Adipocyte (in vitro differentiated cells): ENCODE results near the gene PER2.
"Not testable (repeated sequence)": the region's sequence is repeated elsewhere in the genome, so short reads cannot be mapped to it uniquely, and the experiment has no call there.

Experiments used
- DNase-seq: peaks from one replicate; pipeline ENCODE4 v3.0.0-alpha.2; 2015; ENCODE audit warnings: low read depth
- H3K27me3 ChIP-seq: replicated peaks from 2 replicates; pipeline ENCODE4 v1.7.0; 2013; ENCODE audit warnings: mild to moderate bottlenecking, low read length, moderate library complexity; ENCODE audit not compliant: control insufficient read depth, insufficient read depth
- H3K36me3 ChIP-seq: 2 replicates; pipeline ENCODE4 v1.7.0; 2013; ENCODE audit warnings: low read length, mild to moderate bottlenecking, moderate library complexity; ENCODE audit not compliant: control insufficient read depth, insufficient read depth, severe bottlenecking
- H3K4me1 ChIP-seq: 2 replicates; pipeline ENCODE4 v1.7.0; 2013; ENCODE audit warnings: mild to moderate bottlenecking, low read length, moderate library complexity; ENCODE audit not compliant: control insufficient read depth, insufficient read depth
- H3K4me3 ChIP-seq: 2 replicates; pipeline ENCODE4 v1.7.0; 2013; ENCODE audit warnings: mild to moderate bottlenecking, low read length, moderate library complexity
- H3K9ac ChIP-seq: 2 replicates; pipeline ENCODE4 v1.7.0; 2013; ENCODE audit warnings: mild to moderate bottlenecking, low read length, moderate library complexity
- H3K9me3 ChIP-seq: 2 replicates; pipeline ENCODE4 v1.7.0; 2013; ENCODE audit warnings: mild to moderate bottlenecking, low read length, moderate library complexity; ENCODE audit not compliant: control insufficient read depth

Gene PER2

GRCh38 chr2:238271686-238272085 lies 16.7 kb downstream of the PER2 start:
- not testable (repeated sequence) for H3K9ac ChIP-seq, H3K9me3 ChIP-seq, H3K4me1 ChIP-seq, H3K4me3 ChIP-seq, H3K27me3 ChIP-seq, DNase-seq
- H3K36me3 ChIP-seq, result peaks cover 45% of the 10 kb centered on the region

DNA sequence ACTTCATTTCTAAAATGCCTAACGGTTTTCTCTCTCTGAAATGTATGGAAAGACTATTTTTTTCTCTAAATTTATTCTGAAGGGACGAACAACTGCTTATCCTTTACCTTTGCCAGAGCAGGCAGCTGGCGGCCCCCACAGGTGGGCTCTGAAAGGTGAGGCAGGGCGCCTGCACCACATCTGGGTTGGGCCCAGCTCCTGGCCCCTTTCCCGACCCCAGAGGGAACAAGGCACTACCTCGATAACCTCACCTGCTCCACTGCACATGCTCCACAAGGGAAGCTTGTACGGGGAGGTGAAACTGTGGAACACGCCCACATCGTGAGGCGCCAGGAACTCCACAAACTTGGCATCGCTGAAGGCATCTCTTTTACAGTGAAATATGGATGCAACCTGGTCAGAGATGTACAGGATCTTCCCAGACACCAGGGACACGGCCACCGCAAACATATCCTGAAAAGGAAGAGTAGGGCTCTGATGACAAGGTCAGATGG lies 17.3 kb downstream of the PER2 start:
- Histone ChIP-seq H3K27me3 (no peaks in the 10 kb centered on the region), H3K36me3 (peaks cover 39% of the 10 kb centered on the region), H3K4me1 (no peaks in the 10 kb centered on the region), H3K4me3 (no peak overlapping the region), H3K9me3 (no peaks in the 10 kb centered on the region), H3K9ac (no peak overlapping the region)
- DNase-seq, result no peak

DNA sequence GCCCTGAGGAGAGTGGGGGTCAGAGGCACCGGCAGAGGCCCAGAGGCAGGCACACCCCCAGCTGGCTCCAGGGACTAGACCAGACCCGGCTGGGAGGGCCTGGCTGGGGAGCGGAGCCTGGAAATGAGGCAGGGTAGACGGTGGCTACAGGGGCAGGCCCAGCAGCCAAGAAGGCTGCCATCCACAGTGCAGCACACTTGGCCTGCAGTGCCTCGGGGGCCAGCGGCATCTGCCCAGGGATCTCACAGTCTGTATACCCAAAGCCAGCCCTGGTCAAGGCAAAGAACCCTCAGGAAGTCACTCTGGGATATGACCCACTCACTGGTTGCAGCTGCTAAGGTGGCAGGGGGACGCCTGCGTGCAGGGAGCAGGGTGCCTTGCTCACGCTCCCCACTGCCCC lies 17.8 kb downstream of the PER2 start:
- no peak overlapping the region for H3K9ac ChIP-seq
- no peak overlapping the region for H3K4me3 ChIP-seq
- peaks cover 35% of the 10 kb centered on the region for H3K36me3 ChIP-seq
- H3K4me1 ChIP-seq, result no peaks in the 10 kb centered on the region
- no peaks in the 10 kb centered on the region for H3K9me3 ChIP-seq
- no peak for DNase-seq
- H3K27me3 ChIP-seq, result no peaks in the 10 kb centered on the region

DNA sequence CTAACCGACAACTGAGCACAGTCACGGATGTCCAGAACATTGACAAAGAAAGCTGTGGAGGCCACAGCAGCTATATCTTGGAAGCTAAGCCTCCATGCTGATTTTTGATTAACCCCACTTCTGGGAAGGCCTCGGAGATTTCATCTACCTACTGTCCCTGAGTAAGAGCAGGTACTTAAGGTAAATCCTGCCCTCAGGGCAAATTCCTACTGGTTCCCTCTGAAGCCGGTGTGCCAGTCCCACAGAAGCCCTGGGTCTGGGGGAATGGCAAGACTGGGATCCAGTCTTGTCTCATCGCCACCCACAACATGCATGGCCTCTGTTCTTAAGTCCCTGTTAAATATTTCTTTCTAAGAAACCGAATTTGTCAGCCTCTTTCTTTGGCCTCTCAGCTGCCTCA lies 18.7 kb downstream of the PER2 start:
- H3K36me3 ChIP-seq, result peaks cover 26% of the 10 kb centered on the region
- H3K27me3 ChIP-seq, result no peaks in the 10 kb centered on the region
- H3K9me3 ChIP-seq, result no peaks in the 10 kb centered on the region
- H3K9ac ChIP-seq, result no peak overlapping the region
- H3K4me3 ChIP-seq, result no peak overlapping the region
- H3K4me1 ChIP-seq, result no peaks in the 10 kb centered on the region
- DNase-seq, result no peak

- Histone ChIP-seq H3K4me3 (no peak overlapping the region), H3K9me3 (no peaks in the 10 kb centered on the region), H3K9ac (no peak overlapping the region), H3K36me3 (peaks cover 25% of the 10 kb centered on the region), H3K27me3 (no peaks in the 10 kb centered on the region), H3K4me1 (peaks cover 3% of the 10 kb centered on the region)
- no peak for DNase-seq
Measured at GRCh38 chr2:238267884-238268680, 20.3 kb downstream of the PER2 start.

- no peak for DNase-seq
- Histone ChIP-seq H3K4me1 (peaks cover 9% of the 10 kb centered on the region), H3K4me3 (no peak overlapping the region), H3K27me3 (no peaks in the 10 kb centered on the region), H3K9me3 (no peaks in the 10 kb centered on the region), H3K36me3 (peaks cover 18% of the 10 kb centered on the region), H3K9ac (no peak overlapping the region)
Measured at GRCh38 chr2:238267341-238267710, 21.1 kb downstream of the PER2 start.

DNA sequence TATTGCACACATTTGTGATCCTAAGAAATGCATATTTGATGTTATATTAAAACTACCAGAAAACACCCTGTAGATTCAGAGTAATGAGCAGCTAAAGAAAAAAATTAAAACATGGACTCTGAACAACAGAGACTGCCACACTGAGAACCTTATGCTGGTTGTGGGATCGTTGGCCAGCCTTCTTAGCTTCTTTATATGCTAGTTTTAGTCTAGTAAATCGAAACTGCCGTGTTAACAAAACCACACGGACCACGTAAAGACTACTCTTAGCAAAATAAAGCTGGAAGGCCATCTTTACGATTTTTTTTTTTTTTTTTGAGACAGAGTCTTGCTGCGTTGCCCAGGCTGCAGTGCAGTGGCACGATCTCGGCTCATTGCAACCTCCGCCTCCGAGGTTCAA lies 22.8 kb downstream of the PER2 start:
- Histone ChIP-seq H3K4me1 (peaks cover 9% of the 10 kb centered on the region), H3K9me3 (no peaks in the 10 kb centered on the region), H3K27me3 (no peaks in the 10 kb centered on the region), H3K9ac (no peak overlapping the region), H3K4me3 (no peak overlapping the region), H3K36me3 (peaks cover 18% of the 10 kb centered on the region)
- no peak for DNase-seq

DNA sequence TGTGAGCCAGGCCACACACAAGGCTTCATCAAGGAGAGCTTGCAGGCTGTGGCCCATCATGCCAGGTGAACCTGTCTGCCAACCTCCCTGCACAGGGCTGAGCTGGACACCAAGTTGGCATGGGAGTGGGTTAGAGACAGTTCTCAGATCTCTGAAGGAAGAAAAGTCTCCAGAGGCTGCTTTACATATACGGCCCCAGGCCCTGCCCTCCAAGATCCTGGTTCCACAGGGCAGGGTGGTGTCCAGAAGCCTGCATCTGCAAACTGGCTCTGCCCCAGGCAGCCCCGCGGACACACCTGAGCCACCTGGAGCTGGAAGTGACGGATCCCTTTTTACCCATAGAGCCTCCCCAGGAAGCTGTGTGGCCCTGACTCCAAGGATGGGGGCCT lies 24.3 kb downstream of the PER2 start:
- H3K9me3 ChIP-seq, result no peaks in the 10 kb centered on the region
- no peaks in the 10 kb centered on the region for H3K27me3 ChIP-seq
- peaks cover 18% of the 10 kb centered on the region for H3K36me3 ChIP-seq
- H3K4me1 ChIP-seq, result peaks cover 9% of the 10 kb centered on the region
- no peak overlapping the region for H3K4me3 ChIP-seq
- no peak for DNase-seq
- H3K9ac ChIP-seq, result no peak overlapping the region

DNA sequence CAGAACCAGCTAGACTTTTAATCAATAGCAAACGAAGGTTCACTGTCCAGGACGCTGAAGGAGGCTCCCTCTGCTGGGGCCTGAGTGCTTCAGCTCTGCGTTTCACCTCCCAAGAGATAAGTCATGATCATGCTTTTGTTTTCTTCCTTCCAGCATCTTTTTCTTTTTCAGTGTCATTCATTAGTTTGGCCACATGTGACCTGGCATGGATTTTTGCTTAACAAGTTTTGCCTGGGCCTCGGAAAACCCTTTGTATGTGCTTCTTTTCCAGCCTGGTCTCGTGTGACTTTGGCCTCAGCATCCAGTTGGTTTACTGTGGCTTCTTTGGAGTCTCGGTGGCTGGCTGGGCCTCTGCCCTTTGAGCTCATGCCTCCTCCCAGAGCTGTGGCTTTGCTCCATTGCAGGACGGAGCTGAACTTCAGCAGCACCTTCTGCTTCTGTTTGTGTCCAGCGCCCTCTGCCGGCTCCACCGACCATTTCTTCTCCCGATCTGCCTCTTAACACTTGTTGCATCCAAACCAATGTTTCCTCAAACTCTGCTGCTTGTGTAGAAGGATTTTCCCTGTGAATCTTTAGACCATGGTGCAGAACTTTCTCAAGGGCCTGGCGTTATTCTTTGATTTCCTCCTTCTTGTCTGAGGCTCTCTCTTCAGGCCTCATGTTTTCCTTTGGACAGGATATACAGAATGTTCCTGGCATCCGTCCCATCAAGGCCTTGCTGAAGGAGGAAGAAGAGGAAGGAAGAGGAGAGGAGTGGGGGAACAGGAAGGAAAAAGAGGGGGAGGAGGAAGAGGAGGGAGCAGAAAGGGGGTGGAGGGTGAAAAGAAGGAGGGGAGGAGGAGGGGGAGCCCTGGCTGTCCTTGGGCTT lies 25.0 kb downstream of the PER2 start:
- no peaks in the 10 kb centered on the region for H3K27me3 ChIP-seq
- H3K4me3 ChIP-seq, result peak overlapping the region; percentile 34
- peak; percentile 96 for DNase-seq
- H3K9me3 ChIP-seq, result no peaks in the 10 kb centered on the region
- H3K4me1 ChIP-seq, result peaks cover 9% of the 10 kb centered on the region
- peak overlapping the region; percentile 54 for H3K9ac ChIP-seq
- peaks cover 14% of the 10 kb centered on the region for H3K36me3 ChIP-seq

- Histone ChIP-seq H3K4me1 (peaks cover 9% of the 10 kb centered on the region), H3K9ac (peak overlapping the region; percentile 54), H3K4me3 (no peak overlapping the region), H3K36me3 (peaks cover 7% of the 10 kb centered on the region), H3K27me3 (no peaks in the 10 kb centered on the region), H3K9me3 (no peaks in the 10 kb centered on the region)
- DNase-seq, result no peak
Measured at GRCh38 chr2:238262496-238263122, 25.8 kb downstream of the PER2 start.

DNA sequence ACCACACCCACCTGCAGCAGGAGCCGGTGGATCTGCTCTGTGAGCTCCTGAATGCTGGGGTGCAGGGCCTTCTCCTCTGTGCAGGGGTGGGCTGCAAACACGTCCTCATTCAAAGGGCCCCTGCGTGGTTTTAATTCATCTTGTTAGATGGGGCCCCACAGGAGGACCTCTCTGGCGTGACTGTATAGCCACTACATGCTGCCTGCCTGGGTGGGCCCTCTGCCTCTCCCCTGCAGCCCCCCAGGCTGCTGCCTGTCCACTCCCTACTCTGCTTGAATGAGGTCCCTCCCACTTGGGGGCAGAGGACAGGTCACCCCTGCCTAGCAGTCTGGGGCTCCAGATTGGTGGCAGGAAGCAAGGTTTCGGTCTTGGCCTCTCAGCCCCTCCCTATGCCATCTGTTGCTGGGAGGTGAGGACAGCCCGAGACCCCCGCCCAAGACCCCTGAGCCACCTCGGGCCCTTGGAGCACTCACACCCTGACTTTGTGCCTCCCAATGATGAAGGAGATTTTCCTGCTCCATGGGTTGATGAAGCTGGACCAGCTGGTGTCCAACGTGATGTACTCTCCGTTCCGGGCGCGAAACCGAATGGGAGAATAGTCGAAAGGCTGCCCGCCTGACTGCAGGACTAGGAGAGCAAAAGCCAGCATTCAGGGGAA lies 26.6 kb downstream of the PER2 start:
- no peaks in the 10 kb centered on the region for H3K36me3 ChIP-seq
- H3K9ac ChIP-seq, result no peak overlapping the region
- no peak overlapping the region for H3K4me3 ChIP-seq
- H3K9me3 ChIP-seq, result no peaks in the 10 kb centered on the region
- H3K4me1 ChIP-seq, result peaks cover 9% of the 10 kb centered on the region
- no peak for DNase-seq
- no peaks in the 10 kb centered on the region for H3K27me3 ChIP-seq
